AG08395 (cell line): Measurements from ENCODE around the gene CTU2.
A peak's percentile ranks its signal among the peaks of the same experiment; 100 is the strongest.

Experiments used
- DNase-seq: peaks from one replicate; pipeline ENCODE4 v3.0.0; 2012; ENCODE audit warnings: mixed read lengths, low spot score

Gene CTU2

DNA sequence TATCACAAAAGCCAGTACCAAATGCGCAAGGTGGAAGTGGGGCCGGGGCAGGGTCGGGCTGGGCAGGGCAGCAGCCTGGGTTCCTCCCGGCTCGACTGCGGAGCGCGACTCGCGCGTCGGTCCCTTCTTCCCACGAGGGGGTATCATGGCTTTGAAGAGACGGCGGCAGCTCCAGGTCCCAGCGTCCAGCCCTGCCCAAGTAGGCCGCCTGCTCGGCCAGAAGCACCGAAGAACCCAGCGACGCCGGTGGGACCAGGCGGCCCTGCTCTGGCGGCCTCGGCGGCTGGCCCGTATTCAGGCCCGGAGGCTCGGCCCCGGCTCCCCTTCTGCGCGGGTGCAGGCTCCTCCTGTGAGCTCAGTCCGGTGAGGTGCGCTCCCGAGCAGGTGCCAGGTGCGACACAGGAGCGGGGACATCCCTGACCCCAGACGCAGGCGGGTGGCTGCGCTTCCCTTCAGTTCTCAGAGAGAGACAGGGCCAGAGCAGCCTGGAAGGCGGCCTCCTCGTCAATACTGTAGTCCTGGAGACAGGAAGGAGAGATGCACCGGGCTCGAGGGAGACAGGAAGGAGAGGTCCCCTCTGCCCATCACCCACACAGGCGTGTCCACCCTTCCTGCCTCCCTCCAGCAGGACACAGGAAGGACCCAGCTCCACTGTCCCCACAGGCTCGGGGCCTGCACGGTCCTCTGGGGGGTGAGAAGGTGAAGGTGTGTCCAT lies 9.0 kb upstream of the CTU2 start:
- no peak for DNase-seq

DNA sequence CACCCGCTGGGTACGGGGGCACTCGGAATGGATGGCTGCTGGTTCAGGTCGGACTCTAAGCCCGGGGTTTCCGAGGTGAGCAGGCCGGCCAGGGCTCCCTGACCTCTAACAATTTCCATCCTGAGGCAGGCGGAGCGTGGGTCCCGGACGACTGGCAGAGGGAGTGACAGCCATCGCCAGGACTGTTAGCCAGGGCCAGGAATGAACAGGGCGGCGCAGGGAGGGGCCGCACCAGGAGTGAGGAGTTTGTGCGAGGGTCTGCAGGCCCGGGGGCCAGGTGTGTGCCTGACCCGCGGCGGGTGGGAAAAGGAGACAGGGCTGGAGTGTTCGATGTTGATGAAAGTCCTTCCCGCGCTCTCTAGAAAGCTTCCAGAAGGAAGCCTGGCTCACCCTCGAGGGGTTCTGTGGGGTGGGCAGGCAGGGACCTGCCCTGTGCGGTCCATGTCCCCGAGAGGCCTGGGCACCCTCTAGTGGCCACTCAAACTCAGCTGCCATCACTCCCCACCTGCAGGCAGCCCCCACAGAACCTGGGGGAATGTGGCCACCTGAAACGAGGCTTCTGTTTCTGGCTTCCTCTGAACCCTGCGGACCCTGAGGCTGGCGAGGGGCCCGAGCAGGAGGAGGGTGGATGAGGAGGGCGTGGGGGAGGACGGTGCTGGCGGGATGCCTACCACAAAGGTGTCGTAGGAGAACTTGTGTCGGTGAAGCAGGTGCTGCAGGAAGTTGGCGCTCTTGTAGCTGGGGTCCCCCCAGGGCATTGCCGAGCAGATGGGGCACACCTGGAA lies 8.3 kb upstream of the CTU2 start:
- no peak for DNase-seq

DNA sequence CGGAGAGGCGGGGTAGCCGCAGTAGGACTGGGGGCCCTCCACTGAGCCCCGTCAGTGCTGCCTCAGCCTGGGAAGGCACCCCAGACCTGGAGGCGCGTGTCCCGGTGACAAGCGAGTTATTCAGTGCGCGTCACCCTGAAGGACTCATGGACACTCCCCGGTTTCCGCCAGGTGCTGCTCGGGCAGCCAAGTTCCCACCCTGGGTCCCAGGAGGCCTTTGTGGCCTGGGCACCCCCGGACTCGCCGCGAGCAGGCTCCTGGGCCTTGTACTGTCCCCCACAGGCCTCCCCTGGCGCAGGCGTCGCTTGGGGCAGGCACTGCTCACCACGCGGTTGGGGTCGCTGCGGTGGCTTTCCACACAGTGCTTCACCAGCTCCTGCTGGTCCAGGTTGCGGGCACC lies 7.7 kb upstream of the CTU2 start:
- no peak for DNase-seq

DNA sequence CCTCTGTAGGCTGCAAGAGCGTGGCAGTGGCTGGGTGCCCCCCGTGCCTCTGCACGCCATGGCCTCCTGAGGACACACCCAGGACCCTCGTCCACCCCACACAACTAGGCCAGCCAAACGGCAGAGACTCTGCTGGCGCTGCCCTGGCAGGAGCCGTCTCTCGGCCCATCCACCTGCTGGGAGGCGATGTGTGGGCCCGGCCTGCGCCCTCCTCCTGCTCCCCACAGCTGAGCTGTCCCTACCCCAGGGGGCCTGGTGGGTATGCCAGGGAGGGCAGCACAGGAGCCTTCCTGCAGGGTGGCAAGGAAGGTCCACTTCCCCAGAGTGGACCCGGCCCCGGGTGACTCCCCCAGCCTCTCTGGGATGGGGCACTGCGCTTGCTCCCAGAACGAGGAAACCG lies 7.1 kb upstream of the CTU2 start:
- no peak for DNase-seq

DNA sequence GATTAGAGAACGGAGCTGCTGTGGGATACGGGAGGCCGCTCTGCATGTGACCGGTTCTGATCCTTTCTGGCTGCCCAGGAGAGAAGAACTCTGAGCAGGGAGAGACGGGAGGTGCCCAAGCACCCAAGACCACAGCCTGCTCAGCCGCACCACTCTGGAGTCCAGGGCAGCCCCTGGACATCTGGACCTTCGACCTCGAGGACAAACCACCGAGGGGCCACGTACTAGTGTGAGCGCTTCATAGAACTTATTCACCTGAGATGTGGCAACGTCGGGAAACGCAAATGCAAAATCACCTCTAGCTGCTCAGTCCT lies 6.0 kb upstream of the CTU2 start:
- DNase-seq = no peak

DNA sequence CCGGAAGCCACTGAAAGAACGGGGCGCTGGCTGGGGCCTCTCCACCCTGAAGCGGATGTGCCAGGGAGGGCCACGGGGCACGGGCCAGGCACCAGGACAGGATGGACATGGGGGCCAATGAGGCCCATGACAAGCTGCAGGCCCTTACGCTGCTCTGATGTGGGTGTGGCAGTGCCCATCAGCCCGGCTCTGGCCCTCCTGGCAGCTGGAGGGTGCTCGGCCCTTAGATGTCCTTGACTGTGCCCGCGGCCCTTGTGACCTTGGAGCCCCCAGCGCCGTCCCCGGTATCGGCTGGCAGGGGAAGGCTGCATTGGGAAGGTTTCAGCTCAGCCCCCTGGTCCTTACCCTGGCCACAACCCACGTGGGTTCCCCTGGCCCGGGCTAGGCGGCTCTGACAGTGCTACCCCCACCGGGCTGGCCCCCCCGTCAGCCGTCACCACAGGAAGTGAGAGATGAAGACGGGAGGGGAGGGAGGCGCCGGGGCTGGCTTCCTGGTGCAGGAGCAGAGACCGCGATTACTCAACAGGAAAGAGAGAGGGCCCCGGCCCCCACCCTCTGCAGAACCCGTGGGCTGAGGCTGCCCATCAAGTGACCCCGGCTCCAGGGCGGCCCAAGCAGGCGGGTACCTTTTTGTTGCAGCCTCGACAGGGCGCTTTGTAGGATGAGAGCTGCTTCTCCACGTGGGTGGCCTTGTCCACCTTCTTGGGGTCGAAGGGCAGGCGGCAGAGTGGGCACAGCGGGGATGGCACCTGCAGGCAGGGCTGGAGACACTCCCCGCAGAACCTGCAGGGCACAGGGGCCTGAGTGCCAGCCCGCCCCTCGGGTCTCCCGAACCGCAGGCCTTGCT lies 5.4 kb upstream of the CTU2 start:
- DNase-seq = peak; percentile 52

DNA sequence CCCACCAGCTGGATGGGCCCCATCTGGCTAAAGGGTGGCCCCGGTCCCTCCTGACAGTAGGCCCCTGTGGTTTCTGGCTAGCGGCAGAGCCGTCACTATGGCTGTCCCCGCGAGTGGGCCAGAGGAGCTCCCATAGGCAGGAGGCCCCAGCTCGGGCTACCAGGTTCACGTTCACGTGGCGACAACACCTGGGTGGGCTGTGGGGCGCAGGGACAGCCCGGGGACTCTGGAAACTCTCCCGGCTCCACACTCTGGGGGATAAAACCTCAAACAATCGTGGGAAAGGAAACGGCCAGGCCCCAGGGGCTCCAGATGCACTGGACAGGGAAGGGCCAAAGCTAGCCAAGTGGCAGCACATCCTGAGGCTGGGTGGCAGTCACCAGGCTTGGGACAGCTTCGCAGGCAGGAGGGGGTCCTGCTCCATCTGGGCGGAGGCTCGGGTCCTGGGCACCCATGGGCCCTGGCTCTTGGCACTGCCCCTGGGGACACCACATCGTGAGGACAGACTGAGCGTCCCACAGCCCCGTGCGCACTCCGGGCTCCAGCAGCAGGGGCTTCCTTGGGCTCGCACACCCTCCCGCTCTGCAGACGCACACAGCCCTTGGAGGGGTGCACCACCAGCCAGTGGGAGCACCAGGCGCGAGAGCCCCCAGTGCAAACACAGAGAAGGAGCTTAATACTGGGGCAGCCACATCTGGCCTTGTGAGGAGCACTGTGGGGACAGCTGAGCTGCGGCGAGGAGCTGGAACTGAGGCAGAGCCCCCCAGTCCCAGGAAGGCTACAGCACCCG lies 4.5 kb upstream of the CTU2 start:
- DNase-seq = no peak

DNA sequence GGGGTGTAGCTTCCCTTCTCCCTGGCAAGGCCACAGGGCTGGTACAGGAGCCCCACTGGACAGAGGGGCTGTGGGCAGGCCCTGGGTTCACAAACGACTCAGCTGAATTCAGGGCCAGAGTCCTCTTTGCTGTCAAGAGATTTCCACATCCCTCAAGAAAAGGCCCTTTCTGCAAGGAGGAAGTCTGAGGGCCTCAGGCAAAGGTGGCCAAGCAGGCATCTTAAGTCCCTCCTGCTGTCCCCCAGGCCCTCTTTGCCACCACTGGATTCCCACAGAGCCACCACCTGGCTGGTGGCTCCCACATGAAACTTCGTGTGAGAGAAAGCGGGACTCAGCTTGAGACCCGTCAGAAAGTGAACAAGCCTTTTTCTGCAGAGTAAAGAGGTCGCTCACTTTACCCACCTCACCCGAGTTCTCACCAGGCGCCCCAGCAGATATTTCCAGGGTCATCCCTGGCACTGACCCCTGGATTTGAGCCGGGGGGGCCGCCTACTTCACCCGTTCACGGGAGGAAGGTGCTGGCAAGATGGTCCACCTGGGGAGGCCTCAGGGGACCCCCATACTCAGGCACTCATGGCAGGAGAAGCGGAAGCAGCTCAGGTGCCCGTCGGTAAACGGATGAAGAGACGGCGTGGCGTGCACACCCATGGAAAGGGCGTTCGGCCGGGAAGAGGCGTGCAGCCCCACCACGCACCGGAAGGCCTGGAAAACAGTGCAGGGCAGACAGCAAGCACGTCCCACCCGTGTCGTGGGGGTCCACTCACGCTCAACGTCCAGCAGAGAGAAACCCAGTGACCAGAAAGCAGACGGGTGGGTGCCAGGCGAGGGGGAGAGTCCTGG lies 3.7 kb upstream of the CTU2 start:
- DNase-seq = no peak

DNA sequence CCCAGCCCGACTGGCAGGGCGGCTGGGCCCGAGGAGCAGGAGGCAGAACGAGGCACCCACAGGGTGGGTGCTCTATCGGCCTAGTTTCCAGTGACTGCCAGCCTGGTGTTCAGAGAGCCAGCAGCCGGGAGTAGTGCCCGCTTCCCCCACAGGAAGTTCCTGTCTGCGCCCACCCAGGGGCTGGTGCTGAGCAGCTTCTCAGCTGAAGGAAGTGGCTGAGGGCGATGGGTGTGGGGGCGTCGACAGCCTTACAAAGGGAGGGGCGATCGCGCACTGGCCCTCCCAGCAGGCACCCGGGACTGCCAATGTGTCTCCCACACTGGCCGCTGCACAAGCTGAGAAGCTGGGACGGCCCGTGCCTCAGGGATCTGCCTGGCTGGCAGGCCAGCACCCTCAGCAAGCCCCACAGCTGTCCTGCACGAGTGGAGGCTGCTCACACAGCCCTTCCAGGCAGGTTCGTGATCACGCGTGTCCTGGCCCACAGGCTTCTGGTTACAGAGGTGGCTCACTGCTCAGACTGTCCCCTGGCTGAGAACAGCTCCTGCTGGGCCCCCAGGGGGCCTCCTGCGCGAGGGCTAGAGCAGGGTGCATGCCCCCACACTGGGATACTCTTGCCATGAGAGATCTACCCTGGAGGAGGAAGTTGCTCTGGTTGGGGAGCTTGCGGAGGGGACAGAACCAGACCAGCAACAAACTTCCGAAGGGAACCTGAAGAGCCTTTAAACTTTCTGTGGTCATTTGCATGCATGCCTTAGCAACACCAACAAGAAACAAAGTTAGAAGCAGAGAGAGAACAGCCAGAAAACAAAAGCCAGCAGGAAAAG lies 2.6 kb upstream of the CTU2 start:
- DNase-seq = no peak

DNA sequence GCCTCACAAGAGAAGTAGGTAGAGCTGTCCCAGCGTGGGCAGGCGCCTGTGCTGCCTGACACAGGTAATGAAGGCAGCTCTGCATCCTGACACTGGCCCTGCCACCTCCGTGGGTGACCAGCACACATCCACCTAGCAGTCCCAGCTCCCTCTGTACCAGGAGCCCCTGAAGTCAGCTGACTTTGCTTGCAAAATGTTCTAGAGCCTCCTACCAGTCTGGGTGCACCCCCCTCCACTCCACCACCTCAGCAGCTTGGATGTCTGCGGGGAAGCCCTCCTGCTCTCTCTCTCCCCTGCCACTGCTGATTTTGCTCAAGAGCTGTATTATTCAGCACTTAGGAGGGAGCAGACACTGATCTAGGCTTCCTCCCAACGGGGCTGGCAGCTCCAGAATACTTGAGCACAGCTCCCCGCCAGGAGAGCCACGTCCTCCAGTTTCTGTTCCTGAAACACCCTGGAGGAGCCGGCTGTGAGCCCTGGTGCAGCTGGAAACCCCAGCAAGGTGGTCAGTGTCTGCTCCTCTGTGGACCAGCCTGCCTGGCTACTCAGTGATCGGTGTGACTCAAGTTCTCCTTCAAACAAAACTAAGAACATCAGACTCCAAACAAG lies 1.1 kb upstream of the CTU2 start:
- peak; percentile 38 for DNase-seq

DNA sequence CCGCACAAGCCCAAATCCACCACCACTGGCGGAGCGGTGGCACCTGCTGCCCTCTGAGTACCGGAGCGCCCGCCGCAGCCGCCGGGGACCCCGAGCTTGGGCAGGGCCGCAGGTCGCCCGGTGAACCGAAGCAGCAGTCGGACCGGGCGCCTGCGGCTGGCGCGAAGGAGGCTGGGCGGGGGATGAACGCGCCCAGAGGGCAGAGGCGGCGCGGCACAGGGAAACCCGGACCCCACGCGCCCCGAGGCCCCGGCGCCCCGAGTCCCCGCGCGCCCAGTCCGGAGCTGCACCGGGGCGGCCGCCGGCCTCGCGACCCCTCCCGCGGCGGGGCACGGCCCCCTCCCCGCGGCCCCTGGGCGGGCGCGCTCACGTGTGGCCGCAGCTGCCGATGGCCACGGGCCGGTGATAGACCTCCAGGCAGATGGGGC lies 488 bp upstream of the CTU2 start:
- no peak for DNase-seq

DNA sequence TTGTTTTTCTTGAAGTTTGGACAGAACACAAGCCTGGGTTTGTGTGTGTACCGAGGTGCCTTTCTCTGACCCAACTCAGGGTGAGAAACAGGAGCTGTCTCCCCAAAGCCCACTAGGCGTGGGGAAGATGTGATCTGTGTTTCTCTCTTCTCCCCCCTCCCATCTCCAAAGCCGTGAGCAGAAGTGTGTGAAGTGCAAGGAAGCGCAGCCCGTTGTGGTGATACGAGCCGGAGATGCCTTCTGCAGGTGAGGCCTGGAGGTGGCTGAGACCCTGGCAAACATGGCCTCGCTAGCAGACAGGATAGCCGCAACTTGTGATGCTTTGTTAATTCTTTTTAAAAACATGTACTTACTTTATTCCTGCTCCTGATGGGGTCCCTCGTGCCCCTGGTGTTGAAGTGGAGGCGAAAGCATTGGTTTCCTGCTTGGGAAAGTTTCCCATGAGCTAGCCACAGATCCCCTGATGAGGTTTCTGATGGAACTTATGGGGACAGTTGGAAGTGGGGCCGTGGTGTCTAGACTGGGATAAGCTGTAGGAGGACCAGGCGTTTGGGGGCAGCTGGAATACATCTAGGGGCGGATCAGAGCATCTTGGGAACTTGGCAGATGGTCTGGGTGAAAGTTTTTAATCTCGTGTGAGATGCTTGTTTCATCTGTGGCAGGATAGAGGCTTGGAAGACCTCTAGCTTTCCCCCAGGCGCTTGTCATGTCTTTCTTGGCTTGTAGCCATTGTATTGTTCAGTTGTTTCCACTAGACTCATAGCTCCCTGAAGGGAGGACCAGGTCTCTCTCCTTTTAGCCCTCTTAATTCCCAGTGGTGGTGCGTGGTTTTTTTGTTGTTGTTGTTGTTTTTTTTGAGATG lies 893 bp downstream of the CTU2 start:
- DNase-seq = no peak

DNA sequence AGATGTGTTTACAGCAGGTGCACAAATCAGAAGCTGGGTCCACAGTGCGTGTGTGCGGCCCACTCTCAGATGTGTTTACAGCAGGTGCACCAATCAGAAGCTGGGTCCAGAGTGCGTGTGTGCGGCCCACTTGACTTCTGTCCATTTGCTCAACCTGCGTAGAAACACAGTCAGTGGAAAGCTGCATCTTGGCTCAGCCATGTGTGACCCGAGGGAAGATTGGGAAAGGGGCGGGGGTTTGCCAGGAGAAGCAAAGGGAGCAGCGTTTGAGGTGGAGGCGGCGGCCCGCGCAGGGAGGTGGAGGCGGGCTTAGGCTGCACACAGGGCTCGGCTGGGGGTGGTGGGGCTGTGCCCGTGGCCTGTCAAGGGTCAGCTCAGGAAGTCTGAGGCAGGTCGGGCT lies 4.3 kb downstream of the CTU2 start:
- no peak for DNase-seq

DNA sequence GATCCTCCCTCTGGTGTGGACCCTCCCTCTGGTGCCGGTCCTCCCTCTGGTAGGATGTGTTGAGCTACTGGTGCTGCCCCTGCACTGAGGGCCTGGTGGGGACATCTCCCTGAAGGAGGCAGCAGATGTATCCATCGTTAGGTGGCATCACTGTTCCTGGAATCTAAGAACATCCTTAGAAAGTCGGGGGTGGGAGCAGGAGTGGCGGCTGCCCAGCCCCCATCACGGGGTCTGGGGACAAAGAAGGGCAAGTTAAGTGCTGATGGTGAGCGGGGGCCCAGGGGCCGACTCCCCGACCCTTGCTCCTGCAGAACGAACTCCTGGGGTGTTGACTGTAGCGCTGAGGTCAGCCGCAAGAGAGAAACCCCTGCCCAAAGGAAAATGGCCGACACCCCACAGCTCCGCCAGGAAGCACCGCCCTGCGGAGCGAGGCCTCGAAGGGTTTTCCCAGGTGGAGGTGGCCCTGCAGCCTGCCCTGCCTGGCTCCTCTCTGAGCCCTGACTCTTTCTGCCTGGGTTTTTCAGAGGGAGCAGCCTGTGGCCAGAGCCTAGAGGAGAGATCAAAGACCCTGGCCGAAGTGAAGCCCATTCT lies 5.5 kb downstream of the CTU2 start:
- no peak for DNase-seq

DNA sequence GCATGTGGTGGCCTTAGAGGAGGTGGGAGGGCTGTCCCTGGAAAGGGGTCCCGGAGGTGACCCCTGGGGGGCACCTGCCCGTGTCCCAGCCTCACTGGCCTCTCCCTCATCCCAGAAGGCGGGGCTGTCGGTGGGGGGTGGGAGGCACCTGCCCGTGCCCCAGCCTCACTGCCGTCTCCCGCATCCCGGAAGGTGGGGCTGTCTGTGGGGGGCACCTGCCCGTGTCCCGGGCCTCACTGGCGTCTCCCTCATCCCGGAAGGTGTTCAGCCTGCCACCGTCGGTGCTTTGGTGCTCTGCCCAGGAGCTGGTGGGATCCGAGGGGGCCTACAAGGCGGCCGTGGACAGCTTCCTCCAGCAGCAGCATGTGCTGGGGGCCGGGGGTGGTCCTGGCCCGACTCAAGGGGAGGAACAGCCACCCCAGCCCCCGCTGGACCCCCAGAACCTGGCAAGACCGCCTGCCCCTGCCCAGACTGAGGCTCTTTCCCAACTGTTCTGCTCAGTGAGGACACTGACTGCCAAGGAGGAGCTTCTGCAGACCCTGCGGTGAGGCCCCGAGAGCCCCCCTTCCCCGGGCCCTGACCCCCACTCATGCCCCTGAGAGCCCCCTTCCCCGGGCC lies 6.2 kb downstream of the CTU2 start:
- DNase-seq = no peak

DNA sequence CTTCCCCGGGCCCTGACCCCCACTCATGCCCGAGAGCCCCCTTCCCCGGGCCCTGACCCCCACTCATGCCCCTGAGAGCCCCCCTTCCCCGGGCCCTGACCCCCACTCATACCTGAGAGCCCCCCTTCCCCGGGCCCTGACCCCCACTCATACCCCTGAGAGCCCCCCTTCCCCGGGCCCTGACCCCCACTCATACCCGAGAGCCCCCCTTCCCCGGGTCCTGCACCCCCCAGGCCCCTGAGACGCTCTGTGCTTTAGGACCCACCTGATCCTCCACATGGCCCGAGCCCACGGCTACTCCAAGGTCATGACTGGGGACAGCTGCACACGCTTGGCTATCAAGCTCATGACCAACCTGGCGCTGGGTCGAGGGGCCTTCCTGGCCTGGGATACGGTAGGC lies 6.8 kb downstream of the CTU2 start:
- no peak for DNase-seq

DNA sequence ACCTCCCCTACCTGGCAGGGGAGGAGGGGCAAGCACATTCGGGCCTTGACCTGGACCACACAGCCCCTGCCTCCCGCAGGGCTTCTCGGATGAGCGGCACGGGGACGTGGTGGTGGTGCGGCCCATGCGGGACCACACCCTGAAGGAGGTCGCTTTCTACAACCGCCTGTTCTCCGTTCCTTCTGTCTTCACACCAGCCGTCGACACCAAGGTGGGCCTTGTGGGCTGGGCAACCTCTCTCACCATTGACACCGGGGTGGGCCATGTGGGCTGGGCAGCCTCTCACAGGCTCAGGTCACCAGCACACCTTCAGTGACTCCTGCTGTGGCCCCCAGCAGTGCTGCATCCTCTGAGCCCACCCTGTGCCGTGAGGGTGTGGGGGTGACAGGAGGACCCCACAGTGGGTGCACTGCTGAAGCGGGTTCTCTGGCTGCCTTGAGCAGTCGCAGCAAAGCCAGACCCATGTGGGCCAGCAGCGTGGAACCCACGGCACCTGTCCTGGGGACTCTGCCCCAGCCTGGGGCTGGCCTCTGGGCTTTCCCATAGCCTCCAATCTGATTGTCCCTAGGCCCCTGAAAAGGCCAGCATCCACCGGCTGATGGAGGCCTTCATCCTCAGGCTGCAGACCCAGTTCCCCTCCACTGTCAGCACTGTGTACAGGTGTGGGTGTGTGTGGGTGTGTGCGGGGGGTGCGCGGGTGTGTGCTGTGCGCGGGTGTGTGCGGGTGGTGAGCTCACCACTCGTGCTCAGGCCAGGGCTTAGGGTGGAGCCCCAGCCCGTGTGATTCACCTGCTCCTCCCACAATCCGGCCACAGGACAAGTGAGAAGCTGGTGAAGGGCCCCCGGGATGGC lies 7.5 kb downstream of the CTU2 start:
- peak; percentile 33 for DNase-seq
